HepG2 (cell line): ENCODE data around the gene DLAT.

ENCODE experiments used
- CTCF ChIP-seq: sonication (generic); formaldehyde crosslinking; IDR thresholded peaks from 2 replicates; pipeline ENCODE4 v1.5.0; 2020; ENCODE audit warnings: mild to moderate bottlenecking, missing genetic modification reagents, moderate library complexity
- HDAC1 ChIP-seq: sonication (generic); formaldehyde crosslinking; IDR thresholded peaks from 2 replicates; pipeline ENCODE4 v1.5.1; 2020; ENCODE audit warnings: mild to moderate bottlenecking, missing genetic modification reagents
- KDM5A ChIP-seq: fragments of 200-600 bp; sonication (generic); IDR thresholded peaks from 2 replicates; pipeline ENCODE4 v1.7.0; 2018; ENCODE audit warnings: antibody characterized with exemption, mild to moderate bottlenecking, low read length, borderline replicate concordance
- POLR2A ChIP-seq, 2 experiments: IDR thresholded peaks; 2 replicates each; pipeline ENCODE4 v1.6.1; 2011; ENCODE audit warnings: low read depth in 2 of 2, low read length in 2 of 2, mild to moderate bottlenecking in 1 of 2, moderate library complexity in 1 of 2; ENCODE audit not compliant: insufficient read depth in 1 of 2
- POLR2AphosphoS5 ChIP-seq: IDR thresholded peaks from 2 replicates; pipeline ENCODE4 v1.6.1; 2012; ENCODE audit warnings: low read depth, low read length
- RARG ChIP-seq: sonication (generic); formaldehyde crosslinking; IDR thresholded peaks from 2 replicates; pipeline ENCODE4 v1.4.0; 2020; ENCODE audit warnings: low read depth, mild to moderate bottlenecking, missing genetic modification reagents
- RFX5 ChIP-seq: IDR thresholded peaks from 2 replicates; pipeline ENCODE4 v1.6.1; 2011; ENCODE audit warnings: low read depth, low read length, improper control_type of control experiment
- SMC3 ChIP-seq: IDR thresholded peaks from 2 replicates; pipeline ENCODE4 v1.6.1; 2011; ENCODE audit warnings: low read length, improper control_type of control experiment
- TFE3 ChIP-seq: IDR thresholded peaks from 2 replicates; pipeline ENCODE4 v1.6.1; 2016
- ZNF629 ChIP-seq: sonication (generic); formaldehyde crosslinking; conservative IDR thresholded peaks from 2 replicates; pipeline ENCODE4 v1.5.0; 2020; ENCODE audit warnings: missing genetic modification reagents

GRCh38 chr11:112097734-112098528, 72.7 kb downstream of the DLAT start:
- TF ChIP-seq RFX5 (no peak), CTCF (CRISPR knock-in tag) (no peak), SMC3 (no peak), RARG (CRISPR knock-in tag) (no peak), TFE3 (no peak), HDAC1 (no peak), ZNF629 (CRISPR knock-in tag) (no peak), POLR2AphosphoS5 (no peak), POLR2A (IDR thresholded peaks at IDR 0.05; ENCODE audit: insufficient read depth in 1 of 2, low read depth in 2 of 2, low read length in 2 of 2) (no peak), KDM5A (no peak)
